HG03354 (cell line): ENCODE data around the gene CD52.
"Not testable (repeated sequence)": the region's sequence is repeated elsewhere in the genome, so short reads cannot be mapped to it uniquely, and the experiment has no call there.

ENCODE experiments used
- ATAC-seq: cut with Tn5 transposase; IDR thresholded peaks from one replicate; pipeline ENCODE4 v1.9.1; 2021; ENCODE audit warnings: mild to moderate bottlenecking; ENCODE audit not compliant: unreplicated experiment, poor library complexity, severe bottlenecking

The CD52 gene

GRCh38 chr1:26324550-26324949, 6.8 kb downstream of the CD52 start:
- no peak for ATAC-seq

- no peak for ATAC-seq
Measured at GRCh38 chr1:26327956-26328362, 10.2 kb downstream of the CD52 start.

- ATAC-seq: no peak
Measured at GRCh38 chr1:26328597-26328996, 10.8 kb downstream of the CD52 start.

GRCh38 chr1:26329380-26329779, 11.6 kb downstream of the CD52 start:
- not testable (repeated sequence) for ATAC-seq

GRCh38 chr1:26330276-26330675, 12.5 kb downstream of the CD52 start:
- ATAC-seq: no peak

GRCh38 chr1:26333312-26333711, 15.6 kb downstream of the CD52 start:
- ATAC-seq: not testable (repeated sequence)

GRCh38 chr1:26335774-26336476, 18.2 kb downstream of the CD52 start:
- no peak for ATAC-seq

GRCh38 chr1:26336477-26337205, 18.9 kb downstream of the CD52 start:
- peak; percentile 57 for ATAC-seq

- ATAC-seq: no peak
Measured at GRCh38 chr1:26337206-26337535, 19.4 kb downstream of the CD52 start.

- no peak for ATAC-seq
Measured at GRCh38 chr1:26337625-26338024, 19.9 kb downstream of the CD52 start.

GRCh38 chr1:26338670-26339069, 20.9 kb downstream of the CD52 start:
- no peak for ATAC-seq

GRCh38 chr1:26340047-26340481, 22.3 kb downstream of the CD52 start:
- no peak for ATAC-seq

GRCh38 chr1:26344147-26344920, 26.6 kb downstream of the CD52 start:
- ATAC-seq: no peak

GRCh38 chr1:26345718-26346117, 28.0 kb downstream of the CD52 start:
- ATAC-seq: no peak

GRCh38 chr1:26346274-26347033, 28.7 kb downstream of the CD52 start:
- ATAC-seq: no peak

GRCh38 chr1:26349188-26349876, 31.6 kb downstream of the CD52 start:
- ATAC-seq: no peak

- ATAC-seq: no peak
Measured at GRCh38 chr1:26349877-26350244, 32.1 kb downstream of the CD52 start.

GRCh38 chr1:26350343-26350700, 32.6 kb downstream of the CD52 start:
- ATAC-seq: no peak

- ATAC-seq: no peak
Measured at GRCh38 chr1:26350701-26351589, 33.2 kb downstream of the CD52 start.
